AG10803 (cell line): ENCODE results near the gene PSAP.

ENCODE experiments used
- DNase-seq: peaks from one replicate; pipeline ENCODE4 v3.0.0; 2010; ENCODE audit warnings: low read depth
- H3K4me3 ChIP-seq: 2 replicates; pipeline ENCODE4 v1.5.1; 2011; ENCODE audit warnings: mild to moderate bottlenecking, low read length, control low read depth
- TF ChIP-seq, protein P1 (sequence below): conservative IDR thresholded peaks from 2 replicates; pipeline ENCODE4 v1.5.1; 2011; ENCODE audit warnings: mild to moderate bottlenecking, low read length, control low read depth, inconsistent platforms

Gene PSAP

GRCh38 chr10:71797533-71798307, 53.3 kb downstream of the PSAP start:
- H3K4me3 ChIP-seq, result no peak overlapping the region
- TF ChIP-seq, protein P1, sequence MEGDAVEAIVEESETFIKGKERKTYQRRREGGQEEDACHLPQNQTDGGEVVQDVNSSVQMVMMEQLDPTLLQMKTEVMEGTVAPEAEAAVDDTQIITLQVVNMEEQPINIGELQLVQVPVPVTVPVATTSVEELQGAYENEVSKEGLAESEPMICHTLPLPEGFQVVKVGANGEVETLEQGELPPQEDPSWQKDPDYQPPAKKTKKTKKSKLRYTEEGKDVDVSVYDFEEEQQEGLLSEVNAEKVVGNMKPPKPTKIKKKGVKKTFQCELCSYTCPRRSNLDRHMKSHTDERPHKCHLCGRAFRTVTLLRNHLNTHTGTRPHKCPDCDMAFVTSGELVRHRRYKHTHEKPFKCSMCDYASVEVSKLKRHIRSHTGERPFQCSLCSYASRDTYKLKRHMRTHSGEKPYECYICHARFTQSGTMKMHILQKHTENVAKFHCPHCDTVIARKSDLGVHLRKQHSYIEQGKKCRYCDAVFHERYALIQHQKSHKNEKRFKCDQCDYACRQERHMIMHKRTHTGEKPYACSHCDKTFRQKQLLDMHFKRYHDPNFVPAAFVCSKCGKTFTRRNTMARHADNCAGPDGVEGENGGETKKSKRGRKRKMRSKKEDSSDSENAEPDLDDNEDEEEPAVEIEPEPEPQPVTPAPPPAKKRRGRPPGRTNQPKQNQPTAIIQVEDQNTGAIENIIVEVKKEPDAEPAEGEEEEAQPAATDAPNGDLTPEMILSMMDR, result no peak
- no peak for DNase-seq

- TF ChIP-seq, protein P1, result no peak
- DNase-seq, result no peak
- no peak overlapping the region for H3K4me3 ChIP-seq
Observed at GRCh38 chr10:71796749-71797405, 54.2 kb downstream of the PSAP start.

GRCh38 chr10:71795248-71795647, 55.8 kb downstream of the PSAP start:
- no peak overlapping the region for H3K4me3 ChIP-seq
- TF ChIP-seq, protein P1, result no peak
- DNase-seq, result peak; percentile 16

DNA sequence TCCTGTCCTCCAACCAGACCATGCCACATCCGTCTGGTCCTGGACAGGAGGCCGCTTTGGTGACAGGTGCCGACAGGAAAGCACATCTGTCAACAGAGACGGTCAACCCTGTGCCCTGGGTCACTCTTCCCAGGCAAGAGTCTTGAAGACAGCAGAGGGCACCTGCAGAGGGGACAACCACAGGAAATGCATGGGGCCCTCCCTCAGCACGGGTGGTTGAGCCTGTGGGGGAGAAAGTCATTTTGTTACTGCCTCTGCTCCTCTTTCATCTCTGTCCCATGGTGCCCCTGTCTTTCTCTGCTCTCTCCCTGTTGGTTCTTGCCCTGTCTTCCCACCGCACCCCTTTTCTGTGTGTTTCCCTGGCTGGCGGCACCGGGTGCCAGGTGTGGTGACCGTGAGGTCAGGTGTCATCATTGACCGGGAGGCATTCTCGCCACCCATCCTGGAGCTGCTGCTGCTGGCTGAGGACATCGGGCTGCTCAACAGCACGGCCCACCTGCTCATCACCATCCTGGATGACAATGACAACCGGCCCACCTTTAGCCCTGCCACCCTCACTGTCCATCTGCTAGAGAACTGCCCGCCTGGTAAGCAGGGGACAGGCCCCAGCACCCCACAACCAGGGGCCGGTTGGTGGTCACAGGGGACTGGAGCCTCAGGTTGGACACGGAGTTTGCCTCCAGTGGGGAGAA, 60.2 kb downstream of the PSAP start:
- DNase-seq, result no peak
- TF ChIP-seq, protein P1, result no peak
- H3K4me3 ChIP-seq, result no peak overlapping the region

GRCh38 chr10:71789871-71790270, 61.2 kb downstream of the PSAP start:
- TF ChIP-seq, protein P1, result no peak
- DNase-seq, result no peak

GRCh38 chr10:71788954-71789353, 62.1 kb downstream of the PSAP start:
- no peak for DNase-seq
- no peak overlapping the region for H3K4me3 ChIP-seq
- TF ChIP-seq, protein P1, result no peak

More at GRCh38 chr10:71789871-71790270, 61.2 kb downstream of the PSAP start:
- no peak overlapping the region for H3K4me3 ChIP-seq
